NCI-H2171 (cell line): ENCODE data around the gene RIMOC1.
A peak's percentile ranks its signal among the peaks of the same experiment; 100 is the strongest.

Source experiments
- DNase-seq: peaks from one replicate; lab custom pipeline; 2025; lab: John Stamatoyannopoulos, UW

Gene RIMOC1

GRCh38 chr5:41903892-41904799 lies at the start of gene RIMOC1:
TSS of gene RIMOC1 (plus strand) at chr5:41904344. CDS start at chr5:41904368, 24 bp downstream.
- peak; percentile 99 for DNase-seq

- DNase-seq, result peak; percentile 68
These were observed 47.3 kb upstream of the RIMOC1 start for GRCh38 chr5:41856644-41857491.

GRCh38 chr5:41857989-41858388 lies 46.2 kb upstream of the RIMOC1 start:
- no peak for DNase-seq

- no peak for DNase-seq
These were observed 45.3 kb upstream of the RIMOC1 start for GRCh38 chr5:41858890-41859289.

- no peak for DNase-seq
These were observed 40.2 kb upstream of the RIMOC1 start for GRCh38 chr5:41863871-41864486.

GRCh38 chr5:41869151-41869723 lies 34.9 kb upstream of the RIMOC1 start:
- DNase-seq, result no peak

GRCh38 chr5:41869724-41870626 lies 34.2 kb upstream of the RIMOC1 start, which contains the start of gene OXCT1:
TSS of gene OXCT1 (minus strand) at chr5:41870425. CDS start at chr5:41870358, 67 bp downstream.
- peak; percentile 95 for DNase-seq

GRCh38 chr5:41870627-41871048 lies 33.5 kb upstream of the RIMOC1 start:
- DNase-seq, result no peak

GRCh38 chr5:41871852-41872251 lies 32.3 kb upstream of the RIMOC1 start:
- no peak for DNase-seq

- no peak for DNase-seq
These were observed 29.6 kb upstream of the RIMOC1 start for GRCh38 chr5:41874512-41875060.

- no peak for DNase-seq
These were observed 29.0 kb upstream of the RIMOC1 start for GRCh38 chr5:41875121-41875520.

GRCh38 chr5:41876678-41877077 lies 27.5 kb upstream of the RIMOC1 start:
- peak; percentile 15 for DNase-seq

GRCh38 chr5:41877408-41877807 lies 26.7 kb upstream of the RIMOC1 start:
- no peak for DNase-seq

GRCh38 chr5:41878173-41878572 lies 26.0 kb upstream of the RIMOC1 start:
- DNase-seq, result no peak

- DNase-seq, result no peak
These were observed 25.3 kb upstream of the RIMOC1 start for GRCh38 chr5:41878643-41879478.

GRCh38 chr5:41882765-41883164 lies 21.4 kb upstream of the RIMOC1 start:
- DNase-seq, result no peak

- no peak for DNase-seq
These were observed 20.9 kb upstream of the RIMOC1 start for GRCh38 chr5:41883243-41883642.

- DNase-seq, result no peak
These were observed 20.2 kb upstream of the RIMOC1 start for GRCh38 chr5:41883936-41884335.

GRCh38 chr5:41885286-41885685 lies 18.9 kb upstream of the RIMOC1 start:
- no peak for DNase-seq
